Choroid plexus epithelial cell (primary cell): ENCODE data around the gene NBL1.

Experiments
- DNase-seq: peaks from one replicate; pipeline ENCODE4 v3.0.0-alpha.2; 2010; ENCODE audit warnings: low read depth
- H3K4me3 ChIP-seq: 2 replicates; pipeline ENCODE4 v1.5.1; 2011; ENCODE audit warnings: low read depth, mild to moderate bottlenecking, control low read depth, low read length, moderate library complexity
- CTCF ChIP-seq: conservative IDR thresholded peaks from 2 replicates; pipeline ENCODE4 v1.5.1; 2011; ENCODE audit warnings: low read depth, mild to moderate bottlenecking, control low read depth, inconsistent platforms, low read length, moderate library complexity

The NBL1 gene

DNA sequence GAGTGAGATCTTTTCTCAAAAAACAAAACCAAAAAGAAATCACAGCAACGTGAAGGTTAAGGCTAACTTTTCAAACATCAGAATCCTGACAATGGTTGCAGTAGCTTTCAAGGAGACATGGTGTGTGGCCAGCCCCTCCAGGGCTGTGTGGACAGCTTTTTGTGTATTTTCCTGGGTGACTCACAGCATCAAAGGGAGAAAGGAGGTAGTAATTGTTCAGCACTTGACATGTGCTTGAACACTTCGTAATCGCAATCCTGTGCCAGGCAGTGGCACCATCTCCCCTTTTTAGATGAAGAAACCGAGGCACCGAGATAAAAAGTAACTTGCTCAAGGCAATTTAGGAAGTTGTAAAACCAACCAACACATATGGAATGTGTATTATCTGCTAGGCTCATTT is 10.3 kb downstream of the NBL1 start:
- TF ChIP-seq CTCF: no peak
- H3K4me3 ChIP-seq: no peak overlapping the region
- DNase-seq: no peak

- no peak overlapping the region for H3K4me3 ChIP-seq
- no peak for DNase-seq
- no peak for TF ChIP-seq CTCF
Measured at GRCh38 chr1:19654886-19655717, 11.0 kb downstream of the NBL1 start.

DNA sequence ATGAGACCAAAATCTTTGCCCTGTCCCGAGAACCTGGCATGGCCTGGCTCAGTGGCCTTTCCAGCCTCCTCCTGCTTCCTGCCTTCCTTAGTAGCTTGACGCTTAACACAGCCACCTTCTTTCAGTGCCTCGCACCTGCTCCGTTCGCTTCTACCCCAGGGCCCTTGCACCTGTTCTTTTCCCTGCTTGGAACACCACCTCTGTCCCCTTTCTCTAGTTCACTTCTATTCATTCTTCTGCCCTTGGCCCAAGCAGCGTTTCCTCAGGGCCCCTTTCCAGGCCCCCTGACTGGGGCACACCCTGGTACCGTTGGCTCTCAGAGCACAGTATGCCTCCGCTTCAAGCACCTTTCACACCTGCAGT is 11.6 kb downstream of the NBL1 start:
- H3K4me3 ChIP-seq: no peak overlapping the region
- DNase-seq: no peak
- no peak for TF ChIP-seq CTCF

GRCh38 chr1:19656134-19656779 is 12.1 kb downstream of the NBL1 start:
- TF ChIP-seq CTCF: no peak
- no peak overlapping the region for H3K4me3 ChIP-seq
- DNase-seq: no peak

GRCh38 chr1:19656780-19657466 is 12.8 kb downstream of the NBL1 start:
- DNase-seq: no peak
- no peak overlapping the region for H3K4me3 ChIP-seq
- no peak for TF ChIP-seq CTCF

GRCh38 chr1:19657511-19657910 is 13.4 kb downstream of the NBL1 start:
- no peak overlapping the region for H3K4me3 ChIP-seq
- DNase-seq: no peak
- TF ChIP-seq CTCF: no peak

DNA sequence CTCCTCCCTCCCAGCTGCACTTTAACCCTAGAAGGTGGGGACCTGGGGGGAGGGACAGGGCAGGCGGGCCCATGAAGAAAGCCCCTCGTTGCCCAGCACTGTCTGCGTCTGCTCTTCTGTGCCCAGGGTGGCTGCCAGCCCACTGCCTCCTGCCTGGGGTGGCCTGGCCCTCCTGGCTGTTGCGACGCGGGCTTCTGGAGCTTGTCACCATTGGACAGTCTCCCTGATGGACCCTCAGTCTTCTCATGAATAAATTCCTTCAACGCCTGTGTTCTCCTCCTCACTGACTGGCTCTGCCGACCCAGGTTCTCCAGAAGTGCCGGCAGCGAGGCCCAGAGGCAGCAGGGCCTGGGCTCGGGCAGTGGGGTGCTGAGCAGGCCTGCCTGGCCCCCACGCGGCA is 14.1 kb downstream of the NBL1 start:
- no peak for DNase-seq
- H3K4me3 ChIP-seq: no peak overlapping the region
- TF ChIP-seq CTCF: no peak
